ENCODE measurements around the gene VDR. TPM values are rescaled to one million over a fixed set of nuclear protein-coding genes. Genes with fewer than 3 reads are reported as not detected.

Gene VDR
- total RNA-seq, 2 donors from 2014 or later: 124 to 140 TPM

- Histone ChIP-seq H3K27ac (no peak overlapping the region), H3K4me3 (no peak overlapping the region), H3K9ac (ENCODE audit: low read depth in 2 of 2, low read length in 2 of 2) (no peak overlapping the region), H3K36me3 (no peaks in the 10 kb centered on the region), H3K9me3 (no peaks in the 10 kb centered on the region), H3K27me3 (no peaks in the 10 kb centered on the region), H3K4me1 (no peaks in the 10 kb centered on the region)
- intact Hi-C loops (cut with DNase I): no loop called here
- DNase-seq: no peak
- no peak for TF ChIP-seq CTCF (IDR thresholded peaks at IDR 0.05)
Observed at GRCh38 chr12:47799357-47799955, 105.3 kb downstream of the VDR start.

- no peak for DNase-seq
- no peak for TF ChIP-seq CTCF (IDR thresholded peaks at IDR 0.05)
- no peak overlapping the region for H3K27ac ChIP-seq
- no peak overlapping the region for H3K4me3 ChIP-seq
- no peaks in the 10 kb centered on the region for H3K27me3 ChIP-seq
- H3K4me1 ChIP-seq: no peaks in the 10 kb centered on the region
- no peaks in the 10 kb centered on the region for H3K9me3 ChIP-seq
- H3K36me3 ChIP-seq: no peaks in the 10 kb centered on the region
- intact Hi-C loops (cut with DNase I): no loop called here
- H3K9ac ChIP-seq (ENCODE audit: low read depth in 2 of 2, low read length in 2 of 2): no peak overlapping the region
Observed at GRCh38 chr12:47798382-47798948, 106.3 kb downstream of the VDR start.

GRCh38 chr12:47797441-47797840 lies 107.4 kb downstream of the VDR start:
- intact Hi-C loops (cut with DNase I): no loop called here
- H3K27me3 ChIP-seq: no peaks in the 10 kb centered on the region
- DNase-seq: no peak
- TF ChIP-seq CTCF (IDR thresholded peaks at IDR 0.05): no peak
- no peak overlapping the region for H3K27ac ChIP-seq
- no peak overlapping the region for H3K4me3 ChIP-seq
- no peak overlapping the region for H3K9ac ChIP-seq (ENCODE audit: low read depth in 2 of 2, low read length in 2 of 2)
- H3K9me3 ChIP-seq: no peaks in the 10 kb centered on the region
- no peaks in the 10 kb centered on the region for H3K4me1 ChIP-seq
- no peaks in the 10 kb centered on the region for H3K36me3 ChIP-seq

- Histone ChIP-seq H3K9me3 (no peaks in the 10 kb centered on the region), H3K27ac (no peak overlapping the region), H3K27me3 (no peaks in the 10 kb centered on the region), H3K4me3 (no peak overlapping the region), H3K9ac (ENCODE audit: low read depth in 2 of 2, low read length in 2 of 2) (no peak overlapping the region), H3K36me3 (peaks cover 5% of the 10 kb centered on the region), H3K4me1 (no peaks in the 10 kb centered on the region)
- TF ChIP-seq CTCF (IDR thresholded peaks at IDR 0.05): no peak
- intact Hi-C loops (cut with DNase I): no loop called here
- DNase-seq: no peak
Observed at GRCh38 chr12:47795814-47796411, 108.9 kb downstream of the VDR start.

GRCh38 chr12:47795121-47795813 lies 109.5 kb downstream of the VDR start:
- Histone ChIP-seq H3K9me3 (no peaks in the 10 kb centered on the region), H3K9ac (ENCODE audit: low read depth in 2 of 2, low read length in 2 of 2) (no peak overlapping the region), H3K27me3 (no peaks in the 10 kb centered on the region), H3K36me3 (peaks cover 5% of the 10 kb centered on the region), H3K4me3 (no peak overlapping the region), H3K4me1 (no peaks in the 10 kb centered on the region), H3K27ac (no peak overlapping the region)
- intact Hi-C loops (cut with DNase I): no loop called here
- TF ChIP-seq CTCF (IDR thresholded peaks at IDR 0.05): no peak
- no peak for DNase-seq
